ENCODE results near the gene ACY1. TPM values are rescaled to one million over a fixed set of nuclear protein-coding genes. Genes with fewer than 3 reads are reported as not detected.
A peak's percentile ranks its signal among the peaks of the same experiment; 100 is the strongest.

The ACY1 gene
- total RNA-seq, 1 experiment from 2014 or later: 62.6 TPM

DNA sequence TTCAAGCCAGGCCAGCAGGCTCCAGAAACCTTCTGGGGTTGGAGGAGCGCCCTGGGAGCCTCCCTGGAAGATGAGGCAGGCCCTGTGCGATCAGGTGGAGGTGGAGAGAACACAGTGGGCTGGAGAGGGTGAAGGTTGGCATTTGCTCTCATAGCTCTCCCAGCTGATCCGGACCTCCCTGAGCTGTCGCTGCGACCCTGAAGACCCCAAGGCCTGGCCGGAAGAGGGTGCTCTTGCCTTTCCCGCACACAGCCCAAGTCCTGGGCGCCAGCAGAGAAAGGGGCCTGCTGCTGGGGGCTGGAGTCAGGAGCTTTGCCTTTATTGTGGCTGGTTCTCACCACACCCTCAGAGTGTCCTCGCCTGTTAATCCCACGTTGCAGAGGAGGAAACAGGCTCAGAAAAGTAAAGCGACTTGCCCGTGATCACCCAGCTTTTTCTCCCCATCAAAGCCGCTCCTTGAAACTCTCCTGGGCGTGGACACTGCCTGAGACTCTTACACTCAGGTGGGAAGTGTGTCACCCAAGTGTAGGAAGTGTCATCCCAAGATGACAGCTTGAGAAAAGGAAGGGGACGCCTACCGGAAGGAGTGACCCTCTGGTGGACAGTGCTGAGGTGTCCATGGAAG is 20.9 kb downstream of the ACY1 start:
- no peak overlapping the region for H4K5ac ChIP-seq (ENCODE audit: insufficient read length, low read depth, low read length)
- H3K27me3 Mint-ChIP-seq (ENCODE audit: low read depth): peaks cover 4% of the 10 kb centered on the region
- TF ChIP-seq, protein P1, sequence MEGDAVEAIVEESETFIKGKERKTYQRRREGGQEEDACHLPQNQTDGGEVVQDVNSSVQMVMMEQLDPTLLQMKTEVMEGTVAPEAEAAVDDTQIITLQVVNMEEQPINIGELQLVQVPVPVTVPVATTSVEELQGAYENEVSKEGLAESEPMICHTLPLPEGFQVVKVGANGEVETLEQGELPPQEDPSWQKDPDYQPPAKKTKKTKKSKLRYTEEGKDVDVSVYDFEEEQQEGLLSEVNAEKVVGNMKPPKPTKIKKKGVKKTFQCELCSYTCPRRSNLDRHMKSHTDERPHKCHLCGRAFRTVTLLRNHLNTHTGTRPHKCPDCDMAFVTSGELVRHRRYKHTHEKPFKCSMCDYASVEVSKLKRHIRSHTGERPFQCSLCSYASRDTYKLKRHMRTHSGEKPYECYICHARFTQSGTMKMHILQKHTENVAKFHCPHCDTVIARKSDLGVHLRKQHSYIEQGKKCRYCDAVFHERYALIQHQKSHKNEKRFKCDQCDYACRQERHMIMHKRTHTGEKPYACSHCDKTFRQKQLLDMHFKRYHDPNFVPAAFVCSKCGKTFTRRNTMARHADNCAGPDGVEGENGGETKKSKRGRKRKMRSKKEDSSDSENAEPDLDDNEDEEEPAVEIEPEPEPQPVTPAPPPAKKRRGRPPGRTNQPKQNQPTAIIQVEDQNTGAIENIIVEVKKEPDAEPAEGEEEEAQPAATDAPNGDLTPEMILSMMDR (conservative IDR thresholded peaks at IDR 0.05): peak; percentile 79
- H2BK120ac ChIP-seq (ENCODE audit: low read depth, low read length, poor library complexity, severe bottlenecking): no peak overlapping the region
- H3K18ac ChIP-seq (ENCODE audit: insufficient read length, low read depth, low read length): no peak overlapping the region
- no peaks in the 10 kb centered on the region for H3K27me3 ChIP-seq (ENCODE audit: insufficient read depth, low read length)
- no peak overlapping the region for H2AK5ac ChIP-seq (ENCODE audit: insufficient read length, low read length)
- no peak overlapping the region for H2BK20ac ChIP-seq (ENCODE audit: low read depth, low read length, poor library complexity, severe bottlenecking)
- H3K4me1 ChIP-seq (ENCODE audit: insufficient read depth, low read length): peaks cover 15% of the 10 kb centered on the region; the same call in 1 of the 2 replicates
- peak overlapping the region in 1 of 3 experiments; percentile 41; a peak in 3 of 7 replicates for H3K27ac Mint-ChIP-seq
- no peak overlapping the region for H4K8ac ChIP-seq (replicated peaks; ENCODE audit: insufficient read length, low read depth, low read length)
- no peak overlapping the region for H3K14ac ChIP-seq (ENCODE audit: insufficient read depth, low read length)
- H3K9me3 Mint-ChIP-seq: no peaks in the 10 kb centered on the region
- H3K27ac ChIP-seq (ENCODE audit: insufficient read length, low read depth, low read length): no peak overlapping the region
- no peak overlapping the region for H2BK15ac ChIP-seq (ENCODE audit: low read depth, low read length)
- no peak overlapping the region for H2BK5ac ChIP-seq (ENCODE audit: insufficient read length, low read length)
- no peak overlapping the region for H2BK12ac ChIP-seq (ENCODE audit: insufficient read length, low read depth, low read length)
- no peaks in the 10 kb centered on the region for H3K79me1 ChIP-seq (ENCODE audit: insufficient read depth, low read depth, low read length, poor library complexity, severe bottlenecking)
- H3K4me3 Mint-ChIP-seq: no peak overlapping the region
- H3K4me2 ChIP-seq (ENCODE audit: insufficient read depth, insufficient read length, low read length): no peak overlapping the region
- WGBS (ENCODE audit: extremely low coverage, insufficient read length, low lambda C conversion rate): no CpG with 5 or more reads among the region's 16 CpGs
- no peak overlapping the region for H3K56ac ChIP-seq (ENCODE audit: insufficient read length, low read depth, low read length)
- H3K9ac ChIP-seq (ENCODE audit: extremely low read depth, insufficient read length, low read length): no peak overlapping the region
- H3K79me2 ChIP-seq (ENCODE audit: insufficient read depth, low read length): no peaks in the 10 kb centered on the region
- H3K23ac ChIP-seq (ENCODE audit: insufficient read length, low read depth, low read length): no peak overlapping the region
- H3K4ac ChIP-seq (ENCODE audit: low read depth, low read length): no peak overlapping the region
- no peak overlapping the region for H3T11ph ChIP-seq (ENCODE audit: low read length)
- no peak overlapping the region for H2AFZ ChIP-seq (ENCODE audit: low read length)
- DNase-seq: peak; percentile 82
- H4K91ac ChIP-seq (ENCODE audit: insufficient read length, low read depth, low read length): no peak overlapping the region
- no peaks in the 10 kb centered on the region for H4K20me1 ChIP-seq (ENCODE audit: control insufficient read depth, insufficient read depth, insufficient read length)
- H3K9me3 ChIP-seq (ENCODE audit: control insufficient read depth, low read depth, low read length): no peaks in the 10 kb centered on the region
- H3K4me1 Mint-ChIP-seq: peaks cover 51 to 60% of the 10 kb centered on the region in 2 experiments
- no peaks in the 10 kb centered on the region; a peak in 1 of 7 replicates for H3K36me3 Mint-ChIP-seq (ENCODE audit: insufficient read depth in 1 of 3, low read depth in 3 of 3)
- H3K23me2 ChIP-seq (ENCODE audit: insufficient read length, low read depth, low read length, poor library complexity, severe bottlenecking): no peaks in the 10 kb centered on the region

Data from H9 (cell line).